GM19328 (cell line): ENCODE measurements around the gene EVX2.

Experiments used
- ATAC-seq: cut with Tn5 transposase; IDR thresholded peaks from one replicate; pipeline ENCODE4 v1.9.1; 2021; ENCODE audit warnings: mild to moderate bottlenecking, moderate library complexity; ENCODE audit not compliant: unreplicated experiment

EVX2 gene

GRCh38 chr2:176122052-176122682, 38.4 kb upstream of the EVX2 start:
- ATAC-seq, result no peak

- no peak for ATAC-seq
Observed at GRCh38 chr2:176121190-176122051, 37.7 kb upstream of the EVX2 start.

GRCh38 chr2:176120364-176121189, 36.8 kb upstream of the EVX2 start:
- ATAC-seq, result no peak

- ATAC-seq, result no peak
Observed at GRCh38 chr2:176118601-176119339, 35.0 kb upstream of the EVX2 start.

- no peak for ATAC-seq
Observed at GRCh38 chr2:176117823-176118371, 34.1 kb upstream of the EVX2 start.

- ATAC-seq, result no peak
Observed at GRCh38 chr2:176117162-176117822, 33.5 kb upstream of the EVX2 start.

- ATAC-seq, result no peak
Observed at GRCh38 chr2:176115883-176116813, 32.4 kb upstream of the EVX2 start, which contains the start of gene HOXD10. Gene HOXD10, plus strand, starts transcription at chr2:176116778. Its CDS starts 56 bp downstream, at chr2:176116834.

GRCh38 chr2:176114930-176115625, 31.3 kb upstream of the EVX2 start:
- ATAC-seq, result no peak

GRCh38 chr2:176114120-176114929, 30.6 kb upstream of the EVX2 start:
- ATAC-seq, result no peak

- ATAC-seq, result no peak
Observed at GRCh38 chr2:176112375-176113302, 28.9 kb upstream of the EVX2 start.

GRCh38 chr2:176111846-176112374, 28.1 kb upstream of the EVX2 start:
- no peak for ATAC-seq

- ATAC-seq, result no peak
Observed at GRCh38 chr2:176111309-176111663, 27.5 kb upstream of the EVX2 start.

GRCh38 chr2:176110415-176111308, 26.9 kb upstream of the EVX2 start:
- no peak for ATAC-seq

- no peak for ATAC-seq
Observed at GRCh38 chr2:176109946-176110345, 26.2 kb upstream of the EVX2 start.
